HG03432 (cell line): ENCODE measurements around the gene GAL3ST2.

Source experiments
- ATAC-seq: cut with Tn5 transposase; IDR thresholded peaks from one replicate; pipeline ENCODE4 v1.9.1; 2021; ENCODE audit warnings: mild to moderate bottlenecking, moderate library complexity; ENCODE audit not compliant: unreplicated experiment

GAL3ST2 gene

DNA sequence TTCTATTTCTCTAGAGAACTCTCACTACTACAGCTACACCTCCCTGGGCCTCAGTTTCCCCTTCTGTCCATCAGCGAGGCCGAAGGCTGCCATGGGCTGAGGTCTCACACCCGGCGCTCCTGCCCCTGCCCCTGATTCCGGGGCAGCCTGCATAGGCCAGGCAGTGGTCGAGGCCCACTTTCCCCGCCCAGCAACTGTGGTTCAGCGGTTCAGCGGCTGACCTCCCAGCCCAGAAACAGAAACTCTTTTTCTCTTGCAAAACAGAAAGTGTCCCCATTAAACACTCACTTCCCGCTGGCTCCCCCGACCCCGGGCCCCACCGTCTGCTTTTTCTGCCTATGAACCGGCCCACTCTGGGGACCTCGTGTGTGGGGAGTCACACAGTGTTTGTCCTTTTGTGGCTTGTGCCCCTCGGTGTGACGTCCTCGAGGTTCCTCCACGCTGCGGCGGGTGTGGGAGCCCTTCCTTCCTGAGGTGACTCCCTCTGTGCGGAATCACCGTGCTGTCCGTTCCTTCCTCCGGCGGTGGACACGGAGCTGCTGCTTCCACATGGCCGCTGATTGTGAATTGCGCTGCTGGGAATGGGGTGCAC lies 66.1 kb downstream of the GAL3ST2 start:
- ATAC-seq: peak; percentile 34

GRCh38 chr2:241843321-241844065 lies 66.9 kb downstream of the GAL3ST2 start:
- ATAC-seq: peak; percentile 7

- peak; percentile 60 for ATAC-seq
Observed at GRCh38 chr2:241844066-241844728, 67.6 kb downstream of the GAL3ST2 start.

DNA sequence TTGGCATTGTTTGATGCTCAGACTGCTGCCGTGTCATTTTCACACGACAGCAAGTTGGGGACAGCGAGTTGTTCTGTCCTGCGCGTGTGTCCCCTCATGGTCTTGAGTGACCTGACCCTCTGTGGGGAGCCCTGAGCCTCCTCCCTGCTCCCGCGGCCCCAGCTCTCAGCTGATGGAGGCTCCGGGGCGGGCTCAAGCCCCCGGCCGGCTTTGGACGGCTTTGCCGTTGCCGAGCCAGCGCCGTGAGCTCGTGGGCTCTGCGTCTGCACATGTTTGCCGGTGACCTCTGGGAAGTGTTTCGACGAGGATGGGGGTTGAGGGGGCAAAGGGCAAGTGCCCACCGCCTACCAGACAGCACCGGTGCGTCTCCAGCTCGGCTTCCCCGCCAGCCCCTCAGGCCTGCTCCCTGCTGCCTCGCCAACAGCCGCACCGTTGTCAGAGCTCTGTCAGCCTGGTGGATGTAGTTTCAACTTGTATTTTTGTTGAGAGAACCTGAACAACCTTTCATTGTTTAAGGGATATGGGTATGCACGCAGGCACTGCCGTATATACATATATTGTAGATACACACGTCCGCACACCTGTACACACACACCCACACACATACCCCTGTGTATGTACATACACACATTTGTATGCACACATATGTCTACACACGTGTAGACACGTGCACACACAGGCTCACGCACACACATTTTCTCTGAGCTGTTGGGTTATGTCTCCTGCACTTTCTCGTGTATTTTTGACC lies 68.4 kb downstream of the GAL3ST2 start:
- no peak for ATAC-seq

DNA sequence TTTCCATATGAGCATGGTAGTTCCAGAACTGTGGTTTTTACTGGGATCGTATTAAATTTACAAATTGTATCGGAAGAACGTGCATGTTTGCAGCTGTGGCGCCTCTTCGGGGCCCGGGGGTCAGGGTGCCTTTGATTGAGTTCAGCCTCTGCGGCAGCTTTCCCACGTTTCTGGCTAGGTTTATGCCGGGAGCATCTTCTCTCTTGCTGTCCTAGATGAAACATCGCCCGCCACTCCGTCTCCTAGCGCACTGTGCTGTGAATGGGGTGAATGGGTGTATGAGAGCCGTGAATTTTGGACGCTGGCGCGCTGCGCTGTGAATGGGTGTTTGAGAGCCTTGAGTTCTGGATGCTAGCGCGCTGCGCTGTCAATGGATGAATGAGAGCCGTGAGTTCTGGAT lies 69.8 kb downstream of the GAL3ST2 start:
- no peak for ATAC-seq

- no peak for ATAC-seq
Observed at GRCh38 chr2:241848761-241849615, 72.4 kb downstream of the GAL3ST2 start.

DNA sequence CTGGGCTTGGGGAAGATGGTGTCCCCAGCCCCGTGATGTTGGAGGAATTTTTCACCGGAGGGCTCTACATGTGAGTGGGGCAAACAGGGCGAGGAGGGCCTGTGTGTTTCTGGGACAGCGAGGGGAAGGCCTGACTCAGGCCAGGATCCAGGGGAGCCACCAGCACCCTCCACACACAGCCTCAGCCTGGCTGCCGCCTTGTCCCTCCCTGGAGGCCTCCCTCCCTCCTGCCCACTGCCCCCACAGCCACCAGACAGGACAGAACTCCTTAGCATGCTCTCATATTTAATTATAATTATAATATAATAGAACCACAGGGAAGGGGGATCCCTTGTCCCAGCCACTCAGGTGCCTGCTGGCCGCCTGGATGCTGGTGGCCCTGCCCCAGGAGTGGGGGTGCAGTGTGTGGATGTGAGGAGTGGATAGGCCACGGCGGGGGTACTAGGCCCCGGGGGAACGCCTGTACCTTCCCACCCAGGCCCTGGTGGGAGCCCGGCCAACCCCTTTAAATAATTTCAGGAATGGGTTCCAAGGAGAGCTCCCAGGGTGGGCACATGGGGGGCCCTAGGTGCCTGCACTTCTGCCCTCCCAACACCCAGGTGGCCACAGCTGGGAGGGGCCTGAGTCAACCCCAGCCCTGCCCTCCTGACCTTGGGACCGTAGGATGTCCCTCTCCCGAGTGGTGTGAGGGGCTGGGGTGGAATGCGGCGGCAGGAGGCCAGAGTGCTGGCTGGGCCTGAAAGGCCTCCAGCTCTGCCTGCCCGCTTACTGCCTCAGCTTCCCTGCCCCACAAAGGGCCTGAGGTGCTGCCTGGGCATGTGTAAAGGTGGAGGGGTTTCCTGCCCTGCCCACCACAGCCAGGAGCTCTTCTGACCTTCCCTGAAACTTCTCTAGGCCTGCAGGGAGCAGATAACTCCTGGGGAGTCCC lies 73.3 kb downstream of the GAL3ST2 start:
- no peak for ATAC-seq

DNA sequence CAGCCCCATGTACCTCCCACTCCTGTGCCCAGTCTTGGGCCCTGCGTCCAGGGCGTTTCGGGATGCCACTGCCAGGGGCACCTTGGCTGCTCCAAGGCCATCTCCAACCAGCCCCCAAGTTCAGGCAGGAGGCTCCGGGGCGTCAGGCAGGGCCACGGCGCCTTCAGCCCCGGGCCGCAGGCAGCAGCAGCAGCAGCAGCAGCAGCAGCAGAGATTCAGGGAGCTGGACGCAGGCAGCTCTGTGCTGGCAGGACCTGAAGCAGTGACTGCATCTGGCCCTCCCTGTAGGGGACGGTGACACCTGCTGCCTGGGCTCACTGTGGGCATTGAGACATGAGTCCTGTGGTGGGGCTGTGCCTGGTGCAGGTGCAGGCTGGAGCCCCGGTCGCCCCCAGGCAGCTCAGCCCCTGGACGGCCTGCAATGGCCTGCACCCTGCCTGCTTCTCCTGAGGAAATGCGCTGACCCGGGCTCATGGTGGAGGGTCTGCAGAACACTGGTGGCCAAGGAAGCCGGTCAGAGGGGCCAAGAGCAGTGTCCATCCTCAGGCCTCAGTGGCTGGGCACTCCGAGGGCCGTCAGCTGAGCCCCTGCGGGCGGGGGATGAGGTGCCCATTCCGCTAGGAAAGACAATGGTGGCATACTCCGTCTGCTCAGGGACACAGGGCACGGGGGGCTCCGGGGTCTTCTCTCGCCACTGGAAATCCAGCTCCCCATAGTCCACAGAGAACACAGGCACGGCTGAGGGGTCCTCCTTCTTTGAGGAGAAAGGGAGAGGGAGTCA lies 74.1 kb downstream of the GAL3ST2 start:
- ATAC-seq: no peak

DNA sequence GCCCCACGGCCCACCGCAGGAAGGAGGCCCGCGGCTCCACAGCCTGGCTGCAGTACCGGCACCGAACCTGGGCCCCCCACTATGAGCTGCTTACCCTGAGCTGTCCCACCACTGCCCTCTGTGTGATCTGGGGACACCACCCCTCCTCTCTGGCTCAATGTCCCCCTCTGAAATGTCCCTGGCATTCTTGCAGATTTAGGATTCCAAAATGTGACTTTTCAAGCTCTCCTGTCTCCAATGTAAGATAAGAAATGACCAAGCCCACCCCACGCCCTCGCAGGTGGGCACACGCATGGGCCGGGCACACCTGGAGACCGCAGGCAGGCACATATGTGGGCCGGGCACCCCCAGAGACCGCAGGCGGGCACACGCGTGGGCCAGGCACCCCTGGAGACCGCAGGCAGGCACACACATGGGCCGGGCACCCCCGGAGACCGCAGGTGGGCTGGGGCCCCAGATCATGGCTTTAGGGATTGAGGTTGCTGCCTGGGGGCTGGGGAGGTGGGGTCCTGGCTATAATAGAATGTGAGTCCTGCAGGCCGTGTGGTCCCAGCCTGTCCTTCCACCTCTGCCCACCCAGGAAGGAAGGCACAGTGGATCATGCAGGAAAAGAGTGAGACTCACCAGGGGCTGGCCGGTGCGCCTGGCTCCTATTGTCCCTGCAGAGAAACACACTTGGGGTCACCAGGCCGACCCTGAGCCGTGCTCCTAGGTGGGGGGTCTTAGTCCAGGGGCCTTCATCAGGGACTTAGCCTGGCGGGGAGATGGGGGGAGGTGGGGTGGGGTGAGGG lies 74.9 kb downstream of the GAL3ST2 start:
- no peak for ATAC-seq

DNA sequence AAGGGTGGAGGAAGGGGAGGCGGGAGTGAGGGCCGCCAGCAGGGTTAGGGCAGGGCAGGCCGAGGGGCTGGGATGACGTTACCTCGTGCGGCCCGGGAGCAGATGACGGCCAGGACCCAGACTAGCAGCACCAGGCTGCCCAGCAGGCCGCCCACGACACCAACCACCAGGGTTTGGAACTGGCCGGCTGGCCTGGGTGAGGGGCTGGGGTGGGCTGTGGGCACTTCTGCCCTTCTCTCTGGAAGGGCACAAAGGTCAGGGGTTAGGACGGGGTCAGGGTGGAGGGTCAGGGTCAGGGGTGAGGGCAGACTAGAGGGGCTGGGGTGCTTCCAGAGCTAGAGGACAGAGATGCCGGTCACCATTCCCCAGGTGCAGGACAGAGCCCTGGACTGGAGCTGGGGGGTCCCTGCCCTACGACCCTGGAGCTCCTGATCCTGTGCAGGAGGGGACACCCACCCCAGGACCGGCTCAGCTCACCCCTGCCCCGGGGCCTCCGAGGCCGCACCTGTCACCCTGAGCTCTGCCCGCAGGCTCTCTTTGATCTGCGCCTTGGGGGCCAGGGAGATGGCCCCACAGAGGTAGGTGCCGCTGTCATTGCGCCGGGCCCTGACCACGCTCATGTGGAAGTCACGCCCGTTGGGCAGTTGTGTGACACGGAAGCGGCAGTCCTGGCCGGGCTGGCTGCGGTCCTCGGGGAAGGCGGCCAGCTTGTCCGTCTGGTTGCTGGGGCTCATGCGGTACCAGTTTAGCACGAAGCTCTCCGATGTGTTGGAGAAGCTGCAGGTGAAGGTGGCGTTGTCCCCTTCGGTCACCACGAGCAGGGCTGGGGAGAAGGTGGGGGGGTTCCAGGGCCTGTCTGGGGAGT lies 75.7 kb downstream of the GAL3ST2 start:
- no peak for ATAC-seq

GRCh38 chr2:241852981-241853631 lies 76.5 kb downstream of the GAL3ST2 start:
- ATAC-seq: no peak
